SU-DHL-6 (cell line): Measurements from ENCODE around the gene MGRN1.

Experiments used
- H2AFZ ChIP-seq: fragments of 200-600 bp; sonication (generic); 2 replicates; pipeline ENCODE4 v1.6.1; 2014; ENCODE audit warnings: low read depth, mild to moderate bottlenecking, moderate library complexity, mixed read lengths, antibody characterized with exemption, low read length; ENCODE audit not compliant: severe bottlenecking
- H3F3A ChIP-seq: fragments of 200-600 bp; shearing (Covaris generic); 2 replicates; pipeline ENCODE4 v1.6.0; 2016; ENCODE audit warnings: antibody characterized with exemption, mild to moderate bottlenecking; ENCODE audit not compliant: insufficient read depth
- H3K27ac ChIP-seq: fragments of 200-600 bp; sonication (generic); 2 replicates; pipeline ENCODE4 v1.5.1; 2016; ENCODE audit warnings: low read depth, mild to moderate bottlenecking, low read length, moderate library complexity, mixed read lengths
- H3K27me3 ChIP-seq: fragments of 200-600 bp; sonication (generic), shearing (Covaris generic); 2 replicates; pipeline ENCODE4 v1.6.0; 2014; ENCODE audit warnings: mild to moderate bottlenecking, low read length
- H3K36me3 ChIP-seq: fragments of 200-600 bp; sonication (generic); 2 replicates; pipeline ENCODE4 v1.6.1; 2014; ENCODE audit warnings: mild to moderate bottlenecking, low read length, mixed read lengths
- H3K4me2 ChIP-seq: fragments of 300-600, 200-600 bp; shearing (Covaris generic), sonication (generic); 2 replicates; pipeline ENCODE4 v1.6.0; 2014; ENCODE audit warnings: low read length, low read depth, mild to moderate bottlenecking; ENCODE audit not compliant: poor library complexity, severe bottlenecking
- H3K4me3 ChIP-seq: fragments of 200-600 bp; sonication (generic); 2 replicates; pipeline ENCODE4 v1.5.1; 2014; ENCODE audit warnings: antibody characterized with exemption, low read length, mild to moderate bottlenecking, mixed read lengths; ENCODE audit not compliant: insufficient read depth, poor library complexity, severe bottlenecking
- H3K79me2 ChIP-seq: fragments of 200-600 bp; sonication (generic); 2 replicates; pipeline ENCODE4 v1.6.1; 2014; ENCODE audit warnings: mild to moderate bottlenecking, low read length, moderate library complexity; ENCODE audit not compliant: insufficient read depth
- H3K9ac ChIP-seq: fragments of 200-600 bp; sonication (generic); 2 replicates; pipeline ENCODE4 v1.7.0; 2014; ENCODE audit warnings: mild to moderate bottlenecking, low read length
- H3K9me2 ChIP-seq: fragments of 200-600 bp; sonication (generic); replicated peaks from 2 replicates; pipeline ENCODE4 v1.6.1; 2014; ENCODE audit warnings: low read length; ENCODE audit not compliant: insufficient read depth
- H3K9me3 ChIP-seq: fragments of 200-600 bp; sonication (generic); 2 replicates; pipeline ENCODE4 v1.6.1; 2014; ENCODE audit warnings: low read length, mixed read lengths; ENCODE audit not compliant: insufficient read depth
- H4K20me1 ChIP-seq: fragments of 200-600 bp; sonication (generic); 2 replicates; pipeline ENCODE4 v1.6.1; 2014; ENCODE audit warnings: low read depth, mild to moderate bottlenecking, antibody characterized with exemption, low read length, moderate library complexity, mixed read lengths
- CTCF ChIP-seq: fragments of 200-600 bp; sonication (generic); IDR thresholded peaks from one replicate; pipeline ENCODE4 v1.5.1; 2017; ENCODE audit warnings: antibody characterized with exemption, mild to moderate bottlenecking, low read length, moderate library complexity; ENCODE audit not compliant: insufficient read depth, poor library complexity, severe bottlenecking
- EZH2phosphoT487 ChIP-seq: fragments of 200-600 bp; sonication (generic), shearing (Covaris generic); conservative IDR thresholded peaks from 2 replicates; pipeline ENCODE4 v1.6.1; 2018; ENCODE audit warnings: mild to moderate bottlenecking, antibody characterized with exemption, low read length, moderate library complexity, mixed read lengths

Gene MGRN1

GRCh38 chr16:4693296-4693955 lies 68.8 kb downstream of the MGRN1 start, which contains the start of gene NUDT16L1:
TSS of gene NUDT16L1 (plus strand) at chr16:4693562. CDS start at chr16:4693727, 165 bp downstream.
- no peaks in the 10 kb centered on the region for H3K36me3 ChIP-seq
- H2AFZ ChIP-seq: peak within 1 kb of the TSS; percentile 85

GRCh38 chr16:4693956-4694641 lies 69.5 kb downstream of the MGRN1 start:
- Histone ChIP-seq H3K4me2 (peak overlapping the region; percentile 61), H3K27me3 (no peaks in the 10 kb centered on the region), H3K4me3 (peak overlapping the region; percentile 97), H3K79me2 (peaks cover 5% of the 10 kb centered on the region; the same call in 1 of the 2 replicates), H3K36me3 (no peaks in the 10 kb centered on the region), H4K20me1 (no peaks in the 10 kb centered on the region), H3K27ac (peak overlapping the region; percentile 55), H3K9ac (peak overlapping the region; percentile 99), H3K9me3 (no peaks in the 10 kb centered on the region), H3K9me2 (no peaks in the 10 kb centered on the region), H3F3A (no peaks in the 10 kb centered on the region), H2AFZ (peak overlapping the region; percentile 85)
- TF ChIP-seq EZH2phosphoT487 (no peak), CTCF (no peak)

More at GRCh38 chr16:4693296-4693955, 68.8 kb downstream of the MGRN1 start, which contains the start of gene NUDT16L1:
- Histone ChIP-seq H3K9ac (peak within 1 kb of the TSS; percentile 99), H3K27me3 (no peaks in the 10 kb centered on the region), H3K9me2 (no peaks in the 10 kb centered on the region), H3K4me2 (peak within 1 kb of the TSS; percentile 70), H3K4me3 (peak within 1 kb of the TSS; percentile 97), H3K9me3 (no peaks in the 10 kb centered on the region), H3K79me2 (peaks cover 5% of the 10 kb centered on the region; the same call in 1 of the 2 replicates), H3K27ac (peak within 1 kb of the TSS; percentile 55), H4K20me1 (no peaks in the 10 kb centered on the region), H3F3A (no peaks in the 10 kb centered on the region)
- TF ChIP-seq CTCF (no peak), EZH2phosphoT487 (no peak)

GRCh38 chr16:4694642-4695451 lies 70.2 kb downstream of the MGRN1 start:
- Histone ChIP-seq H3F3A (no peaks in the 10 kb centered on the region), H3K27me3 (no peaks in the 10 kb centered on the region), H3K9ac (peak overlapping the region; percentile 99), H4K20me1 (no peaks in the 10 kb centered on the region), H3K36me3 (no peaks in the 10 kb centered on the region), H3K79me2 (peaks cover 5% of the 10 kb centered on the region; the same call in 1 of the 2 replicates), H3K9me2 (no peaks in the 10 kb centered on the region), H2AFZ (no peak overlapping the region), H3K4me2 (peak overlapping the region; percentile 61), H3K27ac (no peak overlapping the region), H3K4me3 (peak overlapping the region; percentile 97), H3K9me3 (no peaks in the 10 kb centered on the region)
- TF ChIP-seq EZH2phosphoT487 (no peak), CTCF (no peak)
